ENCODE results near the gene KCNJ4.
"Not testable (repeated sequence)": the region's sequence is repeated elsewhere in the genome, so short reads cannot be mapped to it uniquely, and the experiment has no call there.

Gene KCNJ4

GRCh38 chr22:38406617-38407016, 48.4 kb downstream of the KCNJ4 start:
- no peak for DNase-seq

DNA sequence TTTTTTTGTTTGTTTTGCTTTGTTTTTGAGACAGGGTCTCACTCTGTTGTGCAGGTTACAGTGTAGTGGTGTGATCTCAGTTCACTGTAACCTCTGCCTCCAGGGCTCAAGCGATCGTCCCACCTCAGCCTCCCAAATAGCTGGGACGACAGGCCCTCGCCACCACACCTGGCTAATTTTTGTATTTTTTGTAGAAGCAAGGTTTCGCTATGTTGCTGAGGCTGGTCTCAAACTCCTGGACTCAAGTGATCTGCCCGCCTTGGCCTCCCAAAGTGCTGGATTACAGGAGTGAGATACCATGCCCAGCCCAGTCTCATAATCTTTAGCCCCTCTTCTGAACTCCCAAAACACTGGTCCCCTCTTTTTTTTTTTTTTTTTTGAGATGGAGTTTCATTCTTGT, 50.6 kb downstream of the KCNJ4 start:
- no peak for DNase-seq

GRCh38 chr22:38403812-38404211, 51.2 kb downstream of the KCNJ4 start:
- DNase-seq = no peak

DNA sequence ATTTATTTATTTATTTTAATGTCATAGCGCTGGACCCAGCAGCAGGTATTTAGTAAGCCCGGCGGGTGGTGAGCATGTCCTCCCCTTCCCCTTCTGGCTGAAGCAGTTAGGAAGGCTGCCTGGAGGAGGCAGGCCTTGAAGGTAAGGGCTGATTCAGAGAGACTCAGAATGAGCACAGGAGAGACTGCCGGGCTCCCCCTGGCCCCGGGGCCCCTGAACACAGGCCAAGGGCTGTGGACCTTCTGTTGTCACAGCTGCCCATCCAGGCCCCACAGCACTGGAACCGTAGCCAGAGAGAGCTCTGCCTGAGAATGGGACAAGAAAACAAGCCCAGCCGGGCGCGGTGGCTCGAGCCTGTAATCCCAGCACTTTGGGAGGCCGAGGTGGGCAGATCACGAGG, 52.8 kb downstream of the KCNJ4 start:
- DNase-seq = no peak

GRCh38 chr22:38401336-38402084, 53.5 kb downstream of the KCNJ4 start:
- DNase-seq = no peak

GRCh38 chr22:38400256-38400655, 54.7 kb downstream of the KCNJ4 start:
- not testable (repeated sequence) for DNase-seq

DNA sequence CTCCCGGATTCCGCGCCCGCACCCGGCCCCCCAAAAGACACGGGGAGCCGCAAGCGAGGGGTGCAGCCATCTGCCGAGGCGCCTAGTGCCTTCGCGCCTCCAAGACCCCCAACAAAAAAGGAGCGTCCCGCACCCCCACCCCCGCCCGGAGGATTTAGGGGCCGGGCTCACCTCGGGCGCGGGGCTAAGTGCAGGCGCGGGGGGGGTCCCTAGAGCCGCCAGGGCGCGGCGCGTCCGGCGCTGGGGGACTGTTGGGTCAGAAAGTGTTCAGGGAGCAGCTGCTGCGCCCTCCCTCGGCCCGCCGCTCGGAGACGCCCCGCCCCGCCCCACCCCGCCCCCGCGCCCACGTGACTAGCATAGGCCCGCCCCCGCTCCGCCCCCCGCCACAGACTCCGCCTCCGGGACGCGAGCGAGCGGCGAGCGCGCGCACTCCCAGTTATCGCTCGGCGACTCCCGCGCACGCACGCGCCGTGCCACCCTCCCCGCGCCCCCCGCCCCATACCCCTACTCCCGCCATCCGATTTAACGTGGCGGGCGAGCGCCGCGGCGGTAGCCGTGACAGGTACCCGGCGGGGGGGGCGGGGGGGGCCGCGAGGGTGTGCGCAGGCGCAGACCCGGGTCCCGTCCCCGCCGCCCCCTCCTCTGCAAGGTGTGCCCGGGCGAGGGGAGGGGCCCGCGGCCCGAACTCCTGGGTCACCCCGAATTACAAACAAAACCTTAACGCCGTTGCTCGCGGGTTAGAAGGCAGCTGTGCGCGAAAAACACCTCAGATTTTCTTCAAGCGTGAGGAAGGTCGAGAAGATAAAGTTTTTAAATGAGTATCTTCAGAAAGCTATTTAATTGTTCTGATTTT, 56.2 kb downstream of the KCNJ4 start:
- peak; percentile 83 for DNase-seq

- DNase-seq = peak; percentile 36
Observed at GRCh38 chr22:38398181-38398608, 56.8 kb downstream of the KCNJ4 start.

GRCh38 chr22:38397189-38398085, 57.6 kb downstream of the KCNJ4 start:
- peak; percentile 14 for DNase-seq

DNA sequence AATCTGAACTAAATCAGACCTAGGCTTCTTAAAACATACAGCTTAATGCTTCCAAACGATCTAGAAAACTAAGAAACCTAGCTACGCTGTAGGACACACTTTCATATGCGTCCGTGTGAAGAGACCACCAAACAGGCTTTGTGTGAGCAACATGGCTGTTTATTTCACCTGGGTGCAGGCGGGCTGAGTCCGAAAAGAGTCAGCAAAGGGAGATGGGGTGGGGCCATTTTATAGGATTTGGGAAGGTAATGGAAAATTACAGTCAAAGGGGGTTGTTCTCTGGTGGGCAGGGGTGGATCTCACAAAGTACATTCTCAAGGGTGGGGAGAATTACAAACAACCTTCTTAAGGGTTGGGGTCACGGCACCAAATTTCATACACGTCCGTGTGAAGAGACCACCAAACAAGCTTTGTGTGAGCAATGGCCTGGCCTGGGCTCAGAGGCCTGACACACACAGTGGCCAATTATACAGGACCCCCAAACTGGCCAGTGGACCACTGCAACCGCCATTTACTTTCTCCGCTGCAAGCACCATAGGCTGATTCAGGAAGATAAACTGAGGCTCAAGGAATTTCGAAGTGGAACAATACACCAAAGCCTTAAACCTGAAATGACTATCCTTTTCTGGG, 58.4 kb downstream of the KCNJ4 start:
- DNase-seq = not testable (repeated sequence)

DNA sequence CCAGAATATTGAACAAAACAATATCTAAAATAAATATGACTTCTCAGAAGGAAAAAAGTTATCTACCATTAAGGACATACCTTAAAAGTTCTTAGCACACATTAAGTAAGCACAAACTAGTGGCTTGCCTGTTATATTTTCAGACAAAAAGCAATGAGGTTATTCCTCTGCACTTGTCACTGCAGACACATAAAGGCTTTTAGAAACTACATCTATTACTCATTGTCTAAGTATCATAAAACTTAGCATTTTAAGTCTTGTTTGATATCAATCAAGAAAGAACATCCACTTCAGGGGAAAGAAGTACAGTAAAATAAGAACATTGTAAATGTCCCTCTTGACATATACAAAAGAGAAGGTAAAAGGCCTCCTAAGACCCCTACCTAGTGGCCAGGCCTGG, 59.1 kb downstream of the KCNJ4 start:
- DNase-seq = not testable (repeated sequence)

DNA sequence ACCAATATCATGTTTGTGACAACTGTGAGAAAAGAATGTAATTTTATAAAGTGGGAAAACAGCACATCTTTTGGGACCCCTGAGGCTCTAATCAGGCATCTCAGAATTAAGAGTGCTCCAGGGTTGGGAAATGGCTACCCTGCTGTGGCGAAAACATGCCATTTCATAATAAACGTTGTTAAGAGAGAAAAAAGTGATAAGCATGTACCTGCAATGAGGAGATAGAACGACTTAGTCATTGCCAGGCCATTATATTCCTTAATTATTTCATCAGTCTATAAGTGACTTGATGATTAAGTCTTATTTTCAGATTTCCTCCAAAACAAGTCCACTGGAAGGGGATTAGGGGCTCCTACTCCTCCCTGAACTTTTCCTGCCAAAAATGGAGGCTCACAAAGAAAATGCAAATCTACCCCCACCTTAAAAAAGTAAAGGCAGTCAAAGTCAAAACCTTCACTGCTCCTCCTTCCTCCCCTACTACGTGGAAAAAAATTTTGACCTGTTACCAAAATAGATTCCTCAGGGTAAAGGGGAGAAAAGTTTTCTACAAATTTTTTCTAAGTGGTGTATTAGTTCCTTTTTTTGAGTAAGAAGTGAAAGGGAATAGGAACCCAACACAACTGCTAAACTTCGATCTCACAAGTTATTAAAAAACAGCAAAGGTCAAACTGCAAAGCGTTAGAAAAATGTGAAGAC, 59.9 kb downstream of the KCNJ4 start:
- not testable (repeated sequence) for DNase-seq

- not testable (repeated sequence) for DNase-seq
Observed at GRCh38 chr22:38389428-38389818, 65.6 kb downstream of the KCNJ4 start.

- DNase-seq = not testable (repeated sequence)
Observed at GRCh38 chr22:38388506-38389427, 66.2 kb downstream of the KCNJ4 start.

- not testable (repeated sequence) for DNase-seq
Observed at GRCh38 chr22:38386918-38387317, 68.1 kb downstream of the KCNJ4 start.

DNA sequence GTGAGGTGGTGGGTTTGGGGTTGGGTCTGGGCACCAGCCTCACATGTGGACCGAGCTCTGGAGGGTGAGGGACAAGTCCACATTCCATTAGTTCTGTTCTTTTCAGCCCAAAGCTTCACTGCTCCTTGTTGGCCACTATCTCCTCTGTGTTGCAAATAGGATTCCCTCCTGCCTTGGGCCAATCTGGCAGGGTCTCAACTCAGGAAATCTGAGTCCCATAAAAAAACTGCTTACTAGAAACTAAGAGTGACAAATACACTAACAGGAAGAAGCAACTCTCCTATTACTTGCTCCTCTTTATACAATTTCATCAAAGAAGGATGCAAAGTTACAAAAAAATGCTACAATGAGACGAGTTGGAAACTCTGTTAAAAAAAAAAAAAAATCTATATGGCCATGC, 71.6 kb downstream of the KCNJ4 start:
- DNase-seq = no peak

DNA sequence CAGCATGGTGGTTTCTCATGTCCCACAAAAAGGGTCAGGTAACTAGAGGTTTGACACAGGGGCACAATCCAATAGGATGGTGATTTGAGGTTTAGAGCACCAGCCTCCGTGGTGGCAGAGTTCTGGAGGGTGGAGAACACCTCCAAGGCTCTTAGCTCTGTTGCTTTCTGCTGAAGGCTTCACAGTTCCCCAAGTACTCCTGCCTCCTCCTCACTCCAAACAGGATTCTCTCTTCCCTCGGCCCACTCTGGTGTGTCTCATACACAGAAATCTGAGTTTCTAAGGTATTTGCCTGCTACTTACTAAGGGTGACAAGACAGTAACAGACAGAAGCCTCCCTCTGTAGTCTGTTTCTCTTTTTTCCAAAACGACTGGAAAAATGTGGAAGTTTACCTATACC, 73.6 kb downstream of the KCNJ4 start:
- not testable (repeated sequence) for DNase-seq
